SKM-1 treated with dmso at 0.1 percent for 144 hours (cell line): ENCODE data around the gene CLDN22.
"Not testable (repeated sequence)": the region's sequence is repeated elsewhere in the genome, so short reads cannot be mapped to it uniquely, and the experiment has no call there.

Experiments
- DNase-seq: peaks from one replicate; lab custom pipeline; 2025; ENCODE audit not compliant: unreplicated experiment; lab: John Stamatoyannopoulos, UW

Gene CLDN22

GRCh38 chr4:183347566-183347965 is 27.5 kb upstream of the CLDN22 start:
- no peak for DNase-seq

- no peak for DNase-seq
Observed at GRCh38 chr4:183347146-183347545, 27.1 kb upstream of the CLDN22 start.

GRCh38 chr4:183345261-183345660 is 25.2 kb upstream of the CLDN22 start:
- no peak for DNase-seq

- DNase-seq = no peak
Observed at GRCh38 chr4:183344523-183345255, 24.6 kb upstream of the CLDN22 start.

GRCh38 chr4:183343730-183344129 is 23.7 kb upstream of the CLDN22 start:
- no peak for DNase-seq

GRCh38 chr4:183342541-183343533 is 22.8 kb upstream of the CLDN22 start:
- DNase-seq = no peak

- DNase-seq = no peak
Observed at GRCh38 chr4:183337833-183338232, 17.8 kb upstream of the CLDN22 start.

GRCh38 chr4:183337349-183337748 is 17.3 kb upstream of the CLDN22 start:
- DNase-seq = no peak

- DNase-seq = no peak
Observed at GRCh38 chr4:183335369-183335940, 15.4 kb upstream of the CLDN22 start.

GRCh38 chr4:183333983-183334382 is 13.9 kb upstream of the CLDN22 start:
- DNase-seq = no peak

GRCh38 chr4:183333202-183333601 is 13.1 kb upstream of the CLDN22 start:
- DNase-seq = no peak

GRCh38 chr4:183332447-183332846 is 12.4 kb upstream of the CLDN22 start:
- DNase-seq = no peak

- DNase-seq = no peak
Observed at GRCh38 chr4:183330841-183331240, 10.8 kb upstream of the CLDN22 start.

GRCh38 chr4:183329954-183330742 is 10.1 kb upstream of the CLDN22 start:
- DNase-seq = no peak

- DNase-seq = no peak
Observed at GRCh38 chr4:183329244-183329643, 9.2 kb upstream of the CLDN22 start.

- DNase-seq = no peak
Observed at GRCh38 chr4:183328832-183329231, 8.8 kb upstream of the CLDN22 start.

- DNase-seq = no peak
Observed at GRCh38 chr4:183327827-183328226, 7.8 kb upstream of the CLDN22 start.

GRCh38 chr4:183326853-183327252 is 6.8 kb upstream of the CLDN22 start:
- no peak for DNase-seq

- not testable (repeated sequence) for DNase-seq
Observed at GRCh38 chr4:183326387-183326786, 6.3 kb upstream of the CLDN22 start.

- no peak for DNase-seq
Observed at GRCh38 chr4:183324619-183325018, 4.5 kb upstream of the CLDN22 start.

- DNase-seq = not testable (repeated sequence)
Observed at GRCh38 chr4:183324056-183324455, 4.0 kb upstream of the CLDN22 start.
